GM19099 (cell line): ENCODE measurements around the gene RFT1.

ENCODE experiments used
- POLR2A ChIP-seq: IDR thresholded peaks from 3 replicates; pipeline ENCODE4 v1.6.1; 2011; ENCODE audit warnings: low read depth; ENCODE audit not compliant: insufficient read length; ENCODE audit errors: extremely low read depth

Gene RFT1, protein sequence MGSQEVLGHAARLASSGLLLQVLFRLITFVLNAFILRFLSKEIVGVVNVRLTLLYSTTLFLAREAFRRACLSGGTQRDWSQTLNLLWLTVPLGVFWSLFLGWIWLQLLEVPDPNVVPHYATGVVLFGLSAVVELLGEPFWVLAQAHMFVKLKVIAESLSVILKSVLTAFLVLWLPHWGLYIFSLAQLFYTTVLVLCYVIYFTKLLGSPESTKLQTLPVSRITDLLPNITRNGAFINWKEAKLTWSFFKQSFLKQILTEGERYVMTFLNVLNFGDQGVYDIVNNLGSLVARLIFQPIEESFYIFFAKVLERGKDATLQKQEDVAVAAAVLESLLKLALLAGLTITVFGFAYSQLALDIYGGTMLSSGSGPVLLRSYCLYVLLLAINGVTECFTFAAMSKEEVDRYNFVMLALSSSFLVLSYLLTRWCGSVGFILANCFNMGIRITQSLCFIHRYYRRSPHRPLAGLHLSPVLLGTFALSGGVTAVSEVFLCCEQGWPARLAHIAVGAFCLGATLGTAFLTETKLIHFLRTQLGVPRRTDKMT

DNA sequence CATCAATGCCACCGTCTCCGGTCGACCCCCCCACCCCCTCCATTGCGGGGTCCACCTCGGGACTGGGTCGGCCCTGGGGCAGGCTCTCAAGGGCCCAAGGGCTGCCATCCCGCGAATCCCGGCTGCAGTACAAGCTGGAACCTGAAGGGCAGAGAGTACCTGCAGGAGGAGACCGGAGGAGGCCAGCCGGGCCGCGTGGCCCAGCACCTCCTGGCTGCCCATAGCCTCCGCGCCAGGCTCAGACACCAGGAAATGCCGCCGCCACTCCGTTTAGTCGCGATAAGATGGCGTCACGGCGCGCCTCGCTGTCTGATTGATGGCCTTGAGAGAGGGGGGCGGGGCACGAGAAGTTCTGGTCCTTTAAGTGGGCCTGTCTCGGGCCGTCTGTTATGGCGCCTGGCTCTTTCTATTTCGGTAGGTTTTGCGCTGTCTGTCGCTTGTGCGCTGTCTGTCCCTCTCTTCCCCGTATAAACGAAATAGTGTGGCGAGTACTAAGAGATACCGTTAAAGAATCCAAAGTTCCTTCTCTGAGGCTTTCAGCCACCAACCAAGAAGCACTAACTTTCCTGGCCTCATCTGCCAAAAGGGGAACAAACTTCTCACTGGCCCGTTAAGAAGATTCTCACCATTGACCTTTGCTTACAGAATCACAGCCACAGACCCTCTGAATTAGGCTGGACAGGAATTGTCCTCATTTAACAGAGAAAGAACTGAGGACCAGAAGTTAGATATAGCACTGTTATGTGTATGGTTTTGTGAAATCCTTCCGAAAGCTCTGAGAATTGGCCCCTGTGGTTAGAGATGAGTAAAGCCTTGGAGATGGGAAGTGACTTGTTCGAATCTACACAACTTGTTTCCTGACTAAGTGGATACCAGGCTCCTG lies at the start of gene RFT1:
Gene RFT1, minus strand, starts transcription at position 257 of the 883 bp plus-strand sequence. Its CDS starts 35 bp downstream, at position 222.
- peak; percentile 93 for TF ChIP-seq POLR2A

DNA sequence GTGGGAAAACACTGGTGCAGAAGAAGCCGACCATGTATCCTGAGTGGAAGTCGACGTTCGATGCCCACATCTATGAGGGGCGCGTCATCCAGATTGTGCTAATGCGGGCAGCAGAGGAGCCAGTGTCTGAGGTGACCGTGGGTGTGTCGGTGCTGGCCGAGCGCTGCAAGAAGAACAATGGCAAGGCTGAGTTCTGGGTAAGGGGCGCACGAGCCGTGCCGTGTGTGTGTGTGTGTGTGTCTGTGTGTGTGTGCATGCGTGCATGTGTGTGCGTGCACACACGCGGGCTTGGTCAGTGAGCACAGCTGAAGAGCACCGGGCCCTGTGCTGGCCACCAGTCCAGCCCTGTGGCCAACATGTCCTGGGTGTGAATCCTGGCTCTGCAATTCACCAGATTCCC lies 49.3 kb upstream of the RFT1 start:
- TF ChIP-seq POLR2A: no peak

DNA sequence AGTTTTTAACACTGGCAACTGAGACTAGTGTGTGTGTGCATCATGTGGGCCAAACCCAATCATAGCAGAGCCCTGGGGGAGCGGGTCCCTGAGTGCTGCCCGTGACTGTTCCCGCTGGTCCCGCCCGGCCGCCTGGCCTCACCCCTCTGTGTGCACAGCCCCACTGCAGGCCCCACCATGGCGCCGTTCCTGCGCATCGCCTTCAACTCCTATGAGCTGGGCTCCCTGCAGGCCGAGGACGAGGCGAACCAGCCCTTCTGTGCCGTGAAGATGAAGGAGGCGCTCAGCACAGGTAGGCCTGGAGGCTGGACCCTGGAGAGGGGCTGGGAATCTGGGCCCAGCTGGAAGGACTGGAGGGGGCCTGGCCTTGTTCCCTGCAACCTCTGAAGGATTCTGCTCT lies 48.0 kb upstream of the RFT1 start:
- TF ChIP-seq POLR2A: no peak

DNA sequence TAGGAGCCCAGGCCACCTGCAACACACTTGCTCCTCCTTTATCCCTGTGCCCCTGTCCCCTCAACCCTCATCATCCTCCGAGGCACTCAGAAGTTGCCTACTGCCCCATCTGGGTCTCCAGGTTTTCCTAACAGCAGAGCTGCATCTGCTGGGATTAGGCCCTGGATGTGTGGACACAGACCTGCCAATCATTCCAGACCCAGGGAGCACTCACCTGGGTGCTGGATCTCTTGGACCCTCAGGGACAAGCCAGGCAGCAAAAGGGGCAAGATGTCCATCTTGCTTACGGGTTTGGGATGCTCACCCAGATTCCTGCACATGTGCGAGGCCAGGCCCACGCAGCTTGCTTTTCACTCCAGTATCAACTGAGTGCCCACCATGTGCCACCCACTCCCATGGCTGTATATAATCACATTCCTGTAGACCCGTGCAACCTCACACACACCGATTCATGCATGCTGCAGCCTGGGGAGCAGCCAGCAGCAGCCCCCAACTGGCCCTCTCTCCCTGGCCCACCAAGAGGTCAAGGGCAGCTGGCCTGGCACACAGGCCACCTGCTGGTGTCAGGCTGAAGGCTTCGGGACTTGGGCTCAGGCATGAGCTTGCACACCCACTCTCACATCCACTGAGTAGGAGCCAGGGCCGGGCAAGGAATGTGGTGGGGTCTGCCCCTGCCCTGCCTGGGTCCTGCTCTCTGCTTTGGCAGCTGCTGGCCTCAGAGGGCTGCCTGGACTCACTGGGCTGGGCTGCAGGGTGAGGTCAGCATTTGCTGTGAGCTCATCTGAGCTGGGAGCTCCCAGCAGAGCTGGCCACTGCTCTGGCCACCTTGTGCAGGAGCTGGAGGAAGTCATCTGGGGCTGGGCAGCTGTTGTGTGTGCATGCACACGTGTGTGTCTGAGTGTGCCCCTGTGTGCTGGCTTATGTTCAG lies 45.6 kb upstream of the RFT1 start:
- TF ChIP-seq POLR2A: no peak

DNA sequence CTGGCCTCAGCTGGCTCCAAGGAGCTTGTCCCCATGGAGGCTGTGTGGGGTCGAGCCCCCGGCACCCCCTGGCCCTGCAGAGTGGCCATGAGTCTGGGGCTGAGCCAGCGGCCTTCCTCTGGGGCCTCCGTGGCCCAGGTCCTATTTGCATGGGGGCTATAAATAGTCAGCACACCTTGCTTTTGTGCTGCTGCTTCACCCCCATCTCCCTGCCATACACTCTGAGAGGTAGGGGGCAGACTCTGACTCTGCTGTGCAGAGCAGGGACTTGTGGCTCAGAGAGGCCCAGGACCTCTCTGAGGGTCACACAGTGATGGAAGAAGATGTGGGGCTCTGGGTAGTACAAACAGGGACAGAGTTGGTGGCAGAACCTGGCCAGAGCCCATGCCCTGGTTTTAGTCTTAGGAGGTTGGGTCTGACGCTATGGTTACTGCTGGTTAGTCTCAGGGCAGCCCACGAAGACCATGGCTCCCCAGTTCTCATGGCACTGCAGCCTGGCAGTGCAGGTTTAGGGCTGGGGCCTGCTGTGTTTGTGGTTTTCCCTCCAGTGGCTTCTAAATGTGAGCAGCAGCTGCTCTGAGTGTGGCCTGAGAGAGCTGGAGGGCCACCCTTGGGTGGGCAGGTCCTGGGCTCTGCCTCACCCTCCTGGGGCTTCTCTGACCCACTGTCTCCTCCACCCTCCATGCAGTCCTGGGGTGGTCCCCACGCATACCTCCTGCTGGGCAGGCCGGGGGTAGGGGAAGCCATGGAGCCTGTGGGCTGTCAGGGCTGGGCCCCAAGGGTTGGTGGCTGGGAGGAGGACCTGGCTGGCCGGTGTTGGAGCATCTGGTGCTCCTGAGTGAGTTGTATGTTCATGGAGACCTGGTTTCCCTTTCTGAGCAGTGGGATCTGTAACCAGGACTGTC lies 44.4 kb upstream of the RFT1 start:
- no peak for TF ChIP-seq POLR2A

DNA sequence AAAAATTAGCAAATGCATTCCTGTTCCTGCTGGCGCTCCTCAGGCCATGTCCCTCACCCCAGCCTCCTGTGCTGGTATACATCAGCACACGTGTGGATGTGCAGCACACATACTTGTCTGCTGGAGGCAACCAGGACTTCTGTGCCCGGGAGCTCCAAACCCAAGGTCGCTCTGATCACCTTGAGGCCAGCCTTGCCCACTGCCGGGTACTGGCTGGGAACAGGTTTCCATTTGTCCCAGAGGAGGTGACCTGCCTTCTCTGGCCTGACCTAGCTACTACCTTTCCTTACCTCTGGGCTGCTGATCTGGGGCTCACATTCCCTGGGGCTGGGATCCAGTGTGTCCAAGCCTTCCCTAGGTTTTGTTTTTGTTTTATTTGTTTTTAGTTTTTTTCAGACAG lies 42.9 kb upstream of the RFT1 start:
- no peak for TF ChIP-seq POLR2A

DNA sequence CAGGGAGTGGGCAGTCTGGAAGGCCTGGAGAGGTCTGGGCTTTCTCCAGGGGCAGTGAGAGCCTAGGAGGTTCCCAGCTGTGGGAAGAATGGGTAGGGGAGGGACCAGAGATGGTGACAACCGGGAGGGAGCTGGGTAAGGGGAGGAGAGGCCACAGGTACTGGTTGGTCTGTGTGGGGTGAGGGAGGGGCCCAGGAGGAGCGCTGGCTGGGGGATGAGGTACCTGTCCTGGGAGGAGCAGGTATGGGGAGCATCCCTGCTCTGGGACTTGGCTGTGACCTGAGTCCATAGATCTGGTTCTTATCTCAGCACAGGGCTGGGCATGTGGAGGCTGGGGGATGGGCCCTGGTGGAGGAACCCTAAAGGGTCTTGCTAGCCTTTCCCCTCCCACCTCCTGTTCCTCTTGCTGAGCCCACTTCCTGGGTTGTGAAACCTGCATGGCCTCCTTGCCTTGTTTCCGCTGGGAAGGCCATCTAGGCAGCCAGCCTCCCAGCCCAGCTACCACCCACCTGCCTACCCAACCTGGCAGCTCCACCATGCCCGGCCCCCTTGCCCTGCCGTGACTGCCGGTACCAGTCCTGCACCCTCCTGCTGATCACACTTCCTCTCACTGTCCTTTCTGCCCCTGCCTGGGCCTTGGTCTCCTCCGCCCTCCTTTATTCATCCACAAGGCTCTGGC lies 41.7 kb upstream of the RFT1 start:
- no peak for TF ChIP-seq POLR2A

DNA sequence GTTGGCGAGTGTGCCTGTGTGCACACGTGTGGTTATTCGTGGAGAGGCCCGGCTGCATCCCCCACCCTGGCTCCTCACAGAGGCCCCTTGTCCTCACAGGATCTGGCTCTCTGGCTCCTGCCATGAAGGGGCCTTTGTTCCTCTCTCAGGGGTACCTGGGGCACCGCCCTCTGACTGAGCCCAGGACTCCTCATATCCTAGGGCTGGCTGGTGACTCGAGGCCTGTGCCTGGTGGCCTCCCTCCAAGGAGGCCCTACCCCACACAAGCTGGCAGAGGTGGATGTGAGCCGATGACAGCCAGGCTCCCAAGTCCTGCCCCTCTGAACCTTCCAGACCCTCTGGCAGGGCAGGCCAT lies 40.8 kb upstream of the RFT1 start:
- no peak for TF ChIP-seq POLR2A

DNA sequence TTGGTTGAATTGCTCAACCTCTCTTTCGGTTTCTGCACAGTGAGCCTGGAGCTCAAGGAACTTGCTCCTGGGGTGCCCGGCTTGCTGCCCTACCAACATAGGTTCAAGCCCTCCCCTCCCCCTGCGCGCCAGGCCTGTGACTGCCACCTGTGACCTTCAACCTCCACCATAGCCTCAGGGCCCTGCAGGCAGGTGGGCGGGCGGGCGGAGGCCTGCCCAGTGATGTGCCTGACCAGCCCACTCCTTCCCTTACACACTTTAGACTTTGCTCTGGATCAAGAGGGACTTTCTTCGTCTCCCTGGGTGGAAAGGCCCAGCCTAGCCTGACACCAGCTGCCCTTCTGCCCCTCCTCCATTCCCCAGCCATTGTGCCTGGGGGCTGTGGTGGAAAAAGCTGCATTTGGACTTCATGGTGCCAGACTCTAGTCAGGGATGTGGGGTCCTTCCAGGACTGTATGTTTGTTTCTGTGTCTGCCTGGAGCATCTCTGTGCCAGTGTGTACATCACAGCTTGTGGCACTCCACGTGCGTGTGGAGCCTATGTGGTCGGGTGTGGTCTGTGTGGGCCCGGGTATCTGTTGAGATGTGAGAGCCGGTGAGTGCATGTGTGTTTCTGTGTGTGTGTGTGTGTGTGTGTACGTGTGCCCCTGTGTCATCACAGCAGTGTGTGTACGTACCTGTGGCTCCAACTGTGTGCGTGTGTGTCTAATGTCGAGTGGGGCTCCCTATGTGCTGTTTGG lies 40.3 kb upstream of the RFT1 start:
- no peak for TF ChIP-seq POLR2A

DNA sequence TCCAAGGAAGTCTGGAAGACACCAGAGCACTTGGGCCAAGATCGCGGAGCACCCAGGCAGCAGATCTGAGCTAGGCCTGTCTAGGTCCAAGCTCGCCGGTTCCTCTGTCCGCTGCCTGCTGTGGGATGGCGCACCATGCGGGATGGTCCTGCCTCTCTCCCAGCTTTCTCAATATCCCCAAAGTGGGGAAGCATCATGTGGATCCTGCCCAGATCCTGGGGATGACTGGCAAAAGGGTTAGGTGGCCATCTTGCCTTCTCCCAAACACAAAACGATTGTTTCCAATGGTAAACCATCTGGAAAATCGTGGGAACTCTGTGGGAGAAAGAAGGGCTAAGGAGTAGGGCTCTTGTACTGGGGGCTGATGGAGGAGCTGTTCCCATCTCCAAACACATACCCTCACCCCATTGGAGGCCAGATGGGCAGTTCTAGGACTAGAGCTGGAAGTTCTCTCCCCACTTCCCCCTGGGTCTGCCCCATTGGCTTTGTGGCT lies 39.6 kb upstream of the RFT1 start:
- no peak for TF ChIP-seq POLR2A

DNA sequence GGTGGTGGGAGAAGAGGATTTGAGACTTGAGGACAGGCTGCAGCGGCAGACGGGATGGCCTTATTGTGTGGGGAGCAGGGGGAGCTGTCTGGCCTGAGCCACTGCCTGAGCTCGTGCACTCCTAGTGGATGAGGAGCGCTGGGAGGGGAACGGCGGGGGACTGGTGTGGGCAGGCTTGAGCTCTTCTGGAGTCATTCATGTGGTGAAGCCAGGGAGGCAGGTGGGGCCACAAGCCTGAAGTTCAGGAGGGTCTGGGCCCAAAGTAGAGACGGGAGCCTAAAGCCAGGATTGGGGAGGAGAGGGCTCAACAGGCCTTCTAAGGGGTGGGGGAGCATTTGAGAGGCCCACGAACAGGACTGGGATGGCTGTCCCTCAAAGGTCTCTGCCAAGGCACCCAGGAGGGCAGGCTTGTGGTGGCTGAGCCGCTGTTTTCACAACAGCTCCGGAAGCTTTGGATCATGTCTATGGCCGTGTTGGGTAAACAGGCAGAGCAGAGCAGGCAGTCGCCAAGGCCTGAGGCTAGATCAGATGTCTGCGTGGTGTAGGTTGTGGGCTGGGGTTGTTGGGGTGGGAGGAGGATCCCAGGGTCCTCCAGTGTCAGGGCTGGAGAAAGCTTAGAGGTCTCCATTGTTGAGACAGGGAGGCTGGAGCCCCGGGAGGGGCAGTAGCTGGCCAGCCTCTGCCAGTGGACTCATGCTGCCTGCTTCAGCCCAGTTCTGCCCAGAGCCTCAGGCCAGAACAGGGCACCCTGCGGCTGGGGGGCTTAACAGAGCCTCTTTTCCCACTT lies 39.0 kb upstream of the RFT1 start:
- no peak for TF ChIP-seq POLR2A

DNA sequence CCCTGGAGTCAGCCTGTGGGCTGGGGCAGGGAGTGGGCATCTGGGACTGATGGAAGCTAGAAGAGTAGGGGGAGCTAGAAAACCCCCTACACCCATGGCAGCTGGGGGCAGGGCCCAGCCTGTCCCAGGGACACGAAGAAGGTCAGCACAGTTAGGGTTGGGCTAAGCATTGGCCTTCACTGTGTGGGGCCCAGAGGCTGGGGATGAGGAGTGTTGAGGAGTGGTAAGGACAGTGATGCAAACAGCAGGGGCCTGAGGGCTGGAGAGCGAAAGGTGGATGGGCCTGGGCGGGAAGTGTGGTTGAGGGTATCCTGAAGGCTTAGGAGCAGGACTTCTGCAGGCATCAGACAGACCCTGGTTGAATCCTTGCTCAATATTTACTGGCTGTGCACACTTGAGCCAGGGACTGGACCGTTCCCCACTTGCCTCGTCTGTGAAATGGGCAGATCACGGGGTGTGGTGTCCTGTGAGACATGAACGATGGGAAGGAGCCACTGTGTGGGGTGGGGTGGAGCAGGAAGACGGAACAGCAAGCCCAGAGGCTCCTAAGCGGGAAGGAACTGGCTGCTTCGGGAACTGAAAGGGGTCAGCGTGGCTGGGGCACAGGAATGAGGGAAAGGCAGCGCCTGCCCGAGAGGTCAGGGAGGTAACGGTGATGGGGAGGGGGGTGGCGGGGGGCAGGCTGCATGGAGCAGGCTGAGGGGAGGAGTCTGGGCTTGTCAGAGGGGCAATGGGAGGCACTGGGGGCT lies 38.1 kb upstream of the RFT1 start:
- no peak for TF ChIP-seq POLR2A
